ENCODE data around the gene ASTL. TPM values are rescaled to one million over a fixed set of nuclear protein-coding genes. Genes with fewer than 3 reads are reported as not detected.

Gene ASTL
- total and polyA plus RNA-seq, 2 experiments from 2014 or later = not detected

GRCh38 chr2:96082211-96083063 is 55.9 kb downstream of the ASTL start:
- H3K27me3 ChIP-seq (replicated peaks; ENCODE audit: insufficient read depth) = peaks cover 25% of the 10 kb centered on the region
- 49 to 62% methylated on average over 14 of the region's 14 CpGs for WGBS, 2 experiments (ENCODE audit: low coverage in 1 of 2, low lambda C conversion rate in 2 of 2, missing lambda C conversion rate in 2 of 2)
- H3K4me2 ChIP-seq (ENCODE audit: unreplicated experiment) = no peak overlapping the region
- no peaks in the 10 kb centered on the region for H3F3A ChIP-seq (ENCODE audit: insufficient read depth)
- no peak overlapping the region for H2AFZ ChIP-seq
- H3K9me2 ChIP-seq (ENCODE audit: insufficient read depth) = no peaks in the 10 kb centered on the region
- H3K27ac ChIP-seq = no peak overlapping the region
- H3K4me1 ChIP-seq (ENCODE audit: insufficient read depth) = no peaks in the 10 kb centered on the region
- H3K4me3 ChIP-seq = no peak overlapping the region
- H4K20me1 ChIP-seq (ENCODE audit: insufficient read depth) = no peaks in the 10 kb centered on the region
- no peaks in the 10 kb centered on the region for H3K36me3 ChIP-seq (ENCODE audit: low read depth)
- in situ Hi-C loops (cut with MboI) = no loop called here
- no peaks in the 10 kb centered on the region for H3K9me3 ChIP-seq (ENCODE audit: low read depth)
- H3K9ac ChIP-seq = no peak overlapping the region
- no peaks in the 10 kb centered on the region for H3K79me2 ChIP-seq (ENCODE audit: insufficient read depth)
- DNase-seq = no peak
- TF ChIP-seq EZH2phosphoT487 (IDR thresholded peaks at IDR 0.05; ENCODE audit: insufficient read depth, low read depth) (no peak), EZH2 (IDR thresholded peaks at IDR 0.05; ENCODE audit: insufficient read depth, poor library complexity, severe bottlenecking) (no peak)

GRCh38 chr2:96081042-96081441 is 57.3 kb downstream of the ASTL start:
- Histone ChIP-seq H3K27ac (no peak overlapping the region), H2AFZ (no peak overlapping the region), H3K27me3 (replicated peaks; ENCODE audit: insufficient read depth) (peaks cover 36% of the 10 kb centered on the region), H3F3A (ENCODE audit: insufficient read depth) (no peaks in the 10 kb centered on the region), H3K4me3 (no peak overlapping the region), H3K4me1 (ENCODE audit: insufficient read depth) (no peaks in the 10 kb centered on the region), H3K9ac (no peak overlapping the region), H3K36me3 (ENCODE audit: low read depth) (no peaks in the 10 kb centered on the region), H4K20me1 (ENCODE audit: insufficient read depth) (no peaks in the 10 kb centered on the region), H3K4me2 (ENCODE audit: unreplicated experiment) (no peak overlapping the region), H3K9me2 (ENCODE audit: insufficient read depth) (no peaks in the 10 kb centered on the region), H3K9me3 (ENCODE audit: low read depth) (no peaks in the 10 kb centered on the region), H3K79me2 (ENCODE audit: insufficient read depth) (no peaks in the 10 kb centered on the region)
- TF ChIP-seq EZH2 (IDR thresholded peaks at IDR 0.05; ENCODE audit: insufficient read depth, poor library complexity, severe bottlenecking) (no peak), EZH2phosphoT487 (IDR thresholded peaks at IDR 0.05; ENCODE audit: insufficient read depth, low read depth) (no peak)
- 50 to 67% methylated on average over 2 of the region's 2 CpGs for WGBS, 2 experiments (ENCODE audit: low coverage in 1 of 2, low lambda C conversion rate in 2 of 2, missing lambda C conversion rate in 2 of 2)
- no peak for DNase-seq
- in situ Hi-C loops (cut with MboI) = no loop called here

- Histone ChIP-seq H3K79me2 (ENCODE audit: insufficient read depth) (no peaks in the 10 kb centered on the region), H3K4me2 (ENCODE audit: unreplicated experiment) (no peak overlapping the region), H3K27ac (no peak overlapping the region), H3K9ac (no peak overlapping the region), H3K9me3 (ENCODE audit: low read depth) (no peaks in the 10 kb centered on the region), H3F3A (ENCODE audit: insufficient read depth) (no peaks in the 10 kb centered on the region), H4K20me1 (ENCODE audit: insufficient read depth) (no peaks in the 10 kb centered on the region), H3K27me3 (replicated peaks; ENCODE audit: insufficient read depth) (peaks cover 44% of the 10 kb centered on the region), H3K4me3 (no peak overlapping the region), H3K4me1 (ENCODE audit: insufficient read depth) (no peaks in the 10 kb centered on the region), H2AFZ (no peak overlapping the region), H3K9me2 (ENCODE audit: insufficient read depth) (no peaks in the 10 kb centered on the region), H3K36me3 (ENCODE audit: low read depth) (no peaks in the 10 kb centered on the region)
- WGBS, 2 experiments (ENCODE audit: low coverage in 1 of 2, low lambda C conversion rate in 2 of 2, missing lambda C conversion rate in 2 of 2) = 19 to 20% methylated on average over 2 of the region's 2 CpGs
- in situ Hi-C loops (cut with MboI) = no loop called here
- no peak for DNase-seq
- TF ChIP-seq EZH2phosphoT487 (IDR thresholded peaks at IDR 0.05; ENCODE audit: insufficient read depth, low read depth) = no peak
Observed at GRCh38 chr2:96075199-96075771, 63.0 kb downstream of the ASTL start.

GRCh38 chr2:96074156-96074555 is 64.1 kb downstream of the ASTL start:
- H3K4me2 ChIP-seq (ENCODE audit: unreplicated experiment) = no peak overlapping the region
- no peaks in the 10 kb centered on the region for H3K9me3 ChIP-seq (ENCODE audit: low read depth)
- no peaks in the 10 kb centered on the region for H3K36me3 ChIP-seq (ENCODE audit: low read depth)
- WGBS, 2 experiments (ENCODE audit: low coverage in 1 of 2, low lambda C conversion rate in 2 of 2, missing lambda C conversion rate in 2 of 2) = 35 to 37% methylated on average over 6 of the region's 6 CpGs
- TF ChIP-seq EZH2 (IDR thresholded peaks at IDR 0.05; ENCODE audit: insufficient read depth, poor library complexity, severe bottlenecking) (no peak), EZH2phosphoT487 (IDR thresholded peaks at IDR 0.05; ENCODE audit: insufficient read depth, low read depth) (no peak)
- no peaks in the 10 kb centered on the region for H4K20me1 ChIP-seq (ENCODE audit: insufficient read depth)
- no peak for DNase-seq
- no peak overlapping the region for H2AFZ ChIP-seq
- peaks cover 32% of the 10 kb centered on the region for H3K27me3 ChIP-seq (replicated peaks; ENCODE audit: insufficient read depth)
- in situ Hi-C loops (cut with MboI) = no loop called here
- no peak overlapping the region for H3K9ac ChIP-seq
- no peaks in the 10 kb centered on the region for H3K79me2 ChIP-seq (ENCODE audit: insufficient read depth)
- no peak overlapping the region for H3K27ac ChIP-seq
- H3K9me2 ChIP-seq (ENCODE audit: insufficient read depth) = no peaks in the 10 kb centered on the region
- no peak overlapping the region for H3K4me3 ChIP-seq
- no peaks in the 10 kb centered on the region for H3K4me1 ChIP-seq (ENCODE audit: insufficient read depth)
- no peaks in the 10 kb centered on the region for H3F3A ChIP-seq (ENCODE audit: insufficient read depth)

Measured in GM23248 (cell line).